OCI-LY3 (cell line): ENCODE data around the gene MBOAT7.

Experiments used
- CTCF ChIP-seq: fragments of 200-600, 300-600 bp; sonication (generic); IDR thresholded peaks from 2 replicates; pipeline ENCODE4 v1.5.1; 2014; ENCODE audit warnings: antibody characterized with exemption, low read length, low read depth
- EZH2phosphoT487 ChIP-seq: fragments of 200-600 bp; shearing (Covaris generic); IDR thresholded peaks from 2 replicates; pipeline ENCODE4 v1.6.1; 2018; ENCODE audit warnings: antibody characterized with exemption, mixed run types, low read depth

DNA sequence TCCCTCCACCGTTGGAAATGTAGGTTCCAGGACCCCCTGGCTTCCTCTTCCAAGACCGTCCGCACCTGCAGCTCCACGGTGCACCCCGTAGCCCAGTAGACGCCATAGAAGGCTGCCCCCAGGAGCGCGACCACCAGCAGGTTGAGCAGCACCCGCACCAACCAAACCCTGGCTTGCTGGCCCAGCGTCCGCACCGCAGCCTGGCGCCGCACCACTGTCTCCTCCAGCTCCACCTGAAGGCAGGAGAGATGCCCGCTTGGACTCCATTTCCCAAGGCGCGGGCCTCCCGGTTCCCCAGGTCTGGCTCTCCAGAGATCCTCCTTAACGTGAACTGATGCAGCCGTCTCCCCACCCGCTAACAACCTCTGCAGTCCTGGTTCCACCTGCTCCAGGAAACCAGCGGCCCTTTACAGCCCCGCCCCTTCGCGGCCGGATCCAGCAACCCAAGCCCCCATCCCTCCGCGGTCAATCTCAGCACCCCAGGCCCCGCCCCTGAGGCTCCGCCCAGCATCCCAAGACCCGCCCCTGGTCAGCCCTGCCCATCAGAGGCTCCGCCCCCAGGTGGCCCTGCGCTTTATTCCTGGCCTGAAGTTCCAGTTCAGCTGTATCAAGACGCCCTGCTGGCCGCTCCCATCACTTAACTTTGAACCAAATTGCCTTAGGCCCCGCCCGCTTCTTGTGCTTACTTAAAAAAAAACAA lies 24.9 kb downstream of the MBOAT7 start:
- no peak for TF ChIP-seq CTCF
- no peak for TF ChIP-seq EZH2phosphoT487
